A549 (cell line): ENCODE measurements around the gene SDS. TPM values are rescaled to one million over a fixed set of nuclear protein-coding genes. Genes with fewer than 3 reads are reported as not detected.

Experiments used
- ATAC-seq, 2 experiments: fragments of 200-7000 bp in 1 of 2; fragments of >200 bp in 1 of 2; cut with Nextera tagmentation in 1 of 2; cut with Tn5 transposase in 1 of 2; 3 replicates each; pipeline versions ENCODE4 v1.8.0 to v1.9.1; 2018 to 2020; ENCODE audit warnings: mild to moderate bottlenecking in 1 of 2, moderate library complexity in 1 of 2
- CTCF ChIA-PET: fragments of 300-600 bp; sonication (Branson Sonifier 250); formaldehyde crosslinking; extraction: SDS; loops from one replicate; lab custom pipeline; 2021; ENCODE audit warnings: antibody characterized with exemption, inconsistent platforms; lab: Yijun Ruan, JAX
- POLR2A ChIA-PET: fragments of 350-600 bp; formaldehyde crosslinking; extraction: SDS; loops from one replicate; lab custom pipeline; 2021; ENCODE audit warnings: antibody characterized with exemption, inconsistent platforms; lab: Yijun Ruan, JAX
- DNase-seq, 2 experiments: peaks; one replicate each; pipeline versions ENCODE4 v3.0.0 to v3.0.0-alpha.2; 2011 to 2016; ENCODE audit warnings: low read depth in 1 of 2, low spot score in 1 of 2
- FAIRE-seq: peaks from 2 replicates; lab custom pipeline; 2011; peaks lifted over from hg19 to GRCh38; lab: Jason Lieb, UNC
- H3K27ac ChIP-seq, 2 experiments: fragments of >200 bp; sonication (Bioruptor Twin); formaldehyde crosslinking; 3 replicates each; pipeline ENCODE4 v1.5.1; 2016 to 2017
- H3K4me1 ChIP-seq: fragments of >200 bp; sonication (Bioruptor Twin); formaldehyde crosslinking; 3 replicates; pipeline ENCODE4 v1.6.1; 2016
- H3K4me2 ChIP-seq: fragments of >200 bp; sonication (Bioruptor Twin); formaldehyde crosslinking; 3 replicates; pipeline ENCODE4 v1.6.1; 2016
- H3K4me3 ChIP-seq: fragments of >200 bp; sonication (Bioruptor Twin); formaldehyde crosslinking; 3 replicates; pipeline ENCODE4 v1.5.1; 2016
- H3K9me3 ChIP-seq: fragments of >200 bp; sonication (Bioruptor Twin); formaldehyde crosslinking; 3 replicates; pipeline ENCODE4 v1.6.1; 2016
- BHLHE40 ChIP-seq: IDR thresholded peaks from 2 replicates; pipeline ENCODE4 v1.6.1; 2012; ENCODE audit warnings: low read depth, low read length, inconsistent platforms
- CEBPB ChIP-seq, 2 experiments: fragments of >200 bp in 1 of 2; sonication (Bioruptor Twin) in 1 of 2; formaldehyde crosslinking in 1 of 2; IDR thresholded peaks; 2 replicates each; pipeline ENCODE4 v1.6.1; 2012 to 2016
- E2F6 ChIP-seq: IDR thresholded peaks from 2 replicates; pipeline ENCODE4 v1.6.1; 2012; ENCODE audit warnings: low read depth, borderline replicate concordance
- EP300 ChIP-seq, 2 experiments: fragments of >200 bp; sonication (Bioruptor Twin); formaldehyde crosslinking; IDR thresholded peaks; 2 replicates in 1 of 2; 3 replicates in 1 of 2; pipeline ENCODE4 v1.6.1; 2016 to 2017
- ESRRA ChIP-seq: fragments of 150-350 bp; IDR thresholded peaks from 2 replicates; pipeline ENCODE4 v1.6.1; 2014; ENCODE audit warnings: mild to moderate bottlenecking, low read length, borderline replicate concordance
- FOSB ChIP-seq: fragments of 250-450 bp; sonication (Bioruptor Pico); IDR thresholded peaks from 2 replicates; pipeline ENCODE4 v1.5.0; 2020; ENCODE audit warnings: mild to moderate bottlenecking, moderate library complexity
- FOXS1 ChIP-seq: fragments of 250-450 bp; sonication (Bioruptor Pico); IDR thresholded peaks from 2 replicates; pipeline ENCODE4 v1.5.0; 2020; ENCODE audit warnings: mild to moderate bottlenecking, moderate library complexity
- GATA3 ChIP-seq: IDR thresholded peaks from 2 replicates; pipeline ENCODE4 v1.6.1; 2012; ENCODE audit warnings: borderline replicate concordance
- HEYL ChIP-seq: fragments of 250-450 bp; sonication (Bioruptor Pico); IDR thresholded peaks from 2 replicates; pipeline ENCODE4 v1.8.0; 2021; ENCODE audit warnings: mild to moderate bottlenecking, moderate library complexity
- HOXB13 ChIP-seq: fragments of 250-450 bp; sonication (Bioruptor Pico); IDR thresholded peaks from 2 replicates; pipeline ENCODE4 v1.5.0; 2020; ENCODE audit warnings: low read depth, mild to moderate bottlenecking, moderate library complexity
- HOXB5 ChIP-seq: fragments of 250-450 bp; sonication (Bioruptor Pico); IDR thresholded peaks from 2 replicates; pipeline ENCODE4 v1.5.0; 2020; ENCODE audit warnings: mild to moderate bottlenecking, moderate library complexity
- JUN ChIP-seq, 2 experiments: fragments of >200 bp; sonication (Bioruptor Twin); formaldehyde crosslinking; IDR thresholded peaks; 2 replicates in 1 of 2; 3 replicates in 1 of 2; pipeline ENCODE4 v1.6.1; 2016 to 2017
- KDM5A ChIP-seq: fragments of 200-600 bp; sonication (generic); IDR thresholded peaks from 2 replicates; pipeline ENCODE4 v1.6.1; 2016; ENCODE audit warnings: antibody characterized with exemption, mild to moderate bottlenecking
- MAFK ChIP-seq: fragments of 450-650 bp; IDR thresholded peaks from 2 replicates; pipeline ENCODE4 v1.6.1; 2014; ENCODE audit not compliant: partially characterized antibody
- MAZ ChIP-seq: fragments of 150-350 bp; IDR thresholded peaks from 2 replicates; pipeline ENCODE4 v1.6.1; 2014; ENCODE audit warnings: antibody characterized with exemption, low read depth, low read length, borderline replicate concordance
- NPAS2 ChIP-seq: fragments of 250-450 bp; sonication (Bioruptor Pico); IDR thresholded peaks from 2 replicates; pipeline ENCODE4 v1.8.0; 2022; ENCODE audit warnings: mild to moderate bottlenecking, moderate library complexity, borderline replicate concordance
- PBX3 ChIP-seq: IDR thresholded peaks from 2 replicates; pipeline ENCODE4 v1.6.1; 2012
- PHF8 ChIP-seq: fragments of 200-600 bp; sonication (generic); IDR thresholded peaks from 2 replicates; pipeline ENCODE4 v1.6.1; 2016; ENCODE audit warnings: low read depth, mild to moderate bottlenecking, antibody characterized with exemption, moderate library complexity, borderline replicate concordance
- RARB ChIP-seq: fragments of 250-450 bp; sonication (Bioruptor Pico); IDR thresholded peaks from 2 replicates; pipeline ENCODE4 v1.8.0; 2021; ENCODE audit warnings: mild to moderate bottlenecking, moderate library complexity
- REST ChIP-seq: fragments of 200-600 bp; sonication (generic); IDR thresholded peaks from 2 replicates; pipeline ENCODE4 v1.6.1; 2016; ENCODE audit warnings: antibody characterized with exemption, mild to moderate bottlenecking, moderate library complexity
- RFX5 ChIP-seq: fragments of 450-650 bp; IDR thresholded peaks from 2 replicates; pipeline ENCODE4 v1.7.1; 2014; ENCODE audit warnings: antibody characterized with exemption, mild to moderate bottlenecking, moderate library complexity
- RNF2 ChIP-seq: fragments of 200-600 bp; sonication (generic); IDR thresholded peaks from 2 replicates; pipeline ENCODE4 v1.6.1; 2016; ENCODE audit warnings: low read depth, mild to moderate bottlenecking, antibody characterized with exemption, moderate library complexity, borderline replicate concordance
- SREBF2 ChIP-seq: fragments of 450-650 bp; IDR thresholded peaks from 2 replicates; pipeline ENCODE4 v1.6.1; 2014; ENCODE audit warnings: mild to moderate bottlenecking, moderate library complexity
- TFCP2L1 ChIP-seq: fragments of 250-450 bp; sonication (Bioruptor Pico); IDR thresholded peaks from 2 replicates; pipeline ENCODE4 v1.5.0; 2021; ENCODE audit warnings: mild to moderate bottlenecking
- ZC3H11A ChIP-seq: fragments of 450-650 bp; IDR thresholded peaks from 2 replicates; pipeline ENCODE4 v1.6.1; 2014; ENCODE audit warnings: antibody characterized with exemption, mild to moderate bottlenecking
- ZFP36 ChIP-seq: fragments of 450-650 bp; IDR thresholded peaks from 2 replicates; pipeline ENCODE4 v1.6.1; 2014; ENCODE audit warnings: borderline replicate concordance; ENCODE audit not compliant: partially characterized antibody
- ZNF302 ChIP-seq: fragments of 250-450 bp; sonication (Bioruptor Pico); IDR thresholded peaks from 2 replicates; pipeline ENCODE4 v1.9.0; 2021; ENCODE audit warnings: inconsistent platforms, mild to moderate bottlenecking, moderate library complexity
- WGBS: methylation state at CpG from one replicate; pipeline ENCODE4 v1.1.6; 2017; ENCODE audit errors: missing lambda C conversion rate; 5-methylcytosine and 5-hydroxymethylcytosine counted together
- polyA plus RNA-seq, 4 experiments: library from polyadenylated mRNA; depleted of rRNA in 3 of 4; stranded (reverse); fragments of >200 nt; fragmentation: RNase III in 1 of 4; extraction: RNeasy Plus Mini Kit Qiagen cat#74134 plus additional on column Dnase treatment in 1 of 4; gene quantifications; 2 replicates in 3 of 4; 3 replicates in 1 of 4; pipeline ENCODE4 v1.2.3, GENCODE V29; 2011 to 2017
- TF ChIP-seq, protein P1 (sequence below): fragments of >200 bp; sonication (Bioruptor Twin); formaldehyde crosslinking; IDR thresholded peaks from 3 replicates; pipeline ENCODE4 v1.5.1; 2016
- TF ChIP-seq, protein P2 (sequence below): fragments of 450-650 bp; IDR thresholded peaks from 2 replicates; pipeline ENCODE4 v1.6.1; 2014; ENCODE audit warnings: antibody characterized with exemption

SDS gene
- polyA plus RNA-seq, 2 of the 4 experiments (the other 2 are of a cell fraction), result 3.9 to 7.3 TPM

GRCh38 chr12:113391145-113391544, 12.5 kb downstream of the SDS start:
- ChIA-PET CTCF (no interaction called here), POLR2A (no interaction called here)
- DNase-seq (no peak), FAIRE-seq (no peak), ATAC-seq (no peak)
- Histone ChIP-seq H3K9me3 (no peaks in the 10 kb centered on the region), H3K4me1 (no peaks in the 10 kb centered on the region), H3K27ac (no peak overlapping the region), H3K4me3 (no peak overlapping the region), H3K4me2 (no peak overlapping the region)
- WGBS, result 75% methylated on average over 3 of the region's 3 CpGs
- TF ChIP-seq ZNF302 (CRISPR knock-in tag) (no peak), HOXB13 (CRISPR knock-in tag) (no peak), TFCP2L1 (CRISPR knock-in tag) (no peak), BHLHE40 (no peak), ZC3H11A (no peak), PBX3 (no peak), ESRRA (no peak), RNF2 (no peak), JUN (IDR thresholded peaks at IDR 0.05) (no peak), EP300 (IDR thresholded peaks at IDR 0.05) (no peak), ZFP36 (no peak), REST (no peak), RARB (CRISPR knock-in tag) (no peak), HOXB5 (CRISPR knock-in tag) (no peak), GATA3 (no peak), MAZ (no peak), FOXS1 (no peak), KDM5A (no peak)
- TF ChIP-seq, protein P1, sequence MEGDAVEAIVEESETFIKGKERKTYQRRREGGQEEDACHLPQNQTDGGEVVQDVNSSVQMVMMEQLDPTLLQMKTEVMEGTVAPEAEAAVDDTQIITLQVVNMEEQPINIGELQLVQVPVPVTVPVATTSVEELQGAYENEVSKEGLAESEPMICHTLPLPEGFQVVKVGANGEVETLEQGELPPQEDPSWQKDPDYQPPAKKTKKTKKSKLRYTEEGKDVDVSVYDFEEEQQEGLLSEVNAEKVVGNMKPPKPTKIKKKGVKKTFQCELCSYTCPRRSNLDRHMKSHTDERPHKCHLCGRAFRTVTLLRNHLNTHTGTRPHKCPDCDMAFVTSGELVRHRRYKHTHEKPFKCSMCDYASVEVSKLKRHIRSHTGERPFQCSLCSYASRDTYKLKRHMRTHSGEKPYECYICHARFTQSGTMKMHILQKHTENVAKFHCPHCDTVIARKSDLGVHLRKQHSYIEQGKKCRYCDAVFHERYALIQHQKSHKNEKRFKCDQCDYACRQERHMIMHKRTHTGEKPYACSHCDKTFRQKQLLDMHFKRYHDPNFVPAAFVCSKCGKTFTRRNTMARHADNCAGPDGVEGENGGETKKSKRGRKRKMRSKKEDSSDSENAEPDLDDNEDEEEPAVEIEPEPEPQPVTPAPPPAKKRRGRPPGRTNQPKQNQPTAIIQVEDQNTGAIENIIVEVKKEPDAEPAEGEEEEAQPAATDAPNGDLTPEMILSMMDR, result no peak

DNA sequence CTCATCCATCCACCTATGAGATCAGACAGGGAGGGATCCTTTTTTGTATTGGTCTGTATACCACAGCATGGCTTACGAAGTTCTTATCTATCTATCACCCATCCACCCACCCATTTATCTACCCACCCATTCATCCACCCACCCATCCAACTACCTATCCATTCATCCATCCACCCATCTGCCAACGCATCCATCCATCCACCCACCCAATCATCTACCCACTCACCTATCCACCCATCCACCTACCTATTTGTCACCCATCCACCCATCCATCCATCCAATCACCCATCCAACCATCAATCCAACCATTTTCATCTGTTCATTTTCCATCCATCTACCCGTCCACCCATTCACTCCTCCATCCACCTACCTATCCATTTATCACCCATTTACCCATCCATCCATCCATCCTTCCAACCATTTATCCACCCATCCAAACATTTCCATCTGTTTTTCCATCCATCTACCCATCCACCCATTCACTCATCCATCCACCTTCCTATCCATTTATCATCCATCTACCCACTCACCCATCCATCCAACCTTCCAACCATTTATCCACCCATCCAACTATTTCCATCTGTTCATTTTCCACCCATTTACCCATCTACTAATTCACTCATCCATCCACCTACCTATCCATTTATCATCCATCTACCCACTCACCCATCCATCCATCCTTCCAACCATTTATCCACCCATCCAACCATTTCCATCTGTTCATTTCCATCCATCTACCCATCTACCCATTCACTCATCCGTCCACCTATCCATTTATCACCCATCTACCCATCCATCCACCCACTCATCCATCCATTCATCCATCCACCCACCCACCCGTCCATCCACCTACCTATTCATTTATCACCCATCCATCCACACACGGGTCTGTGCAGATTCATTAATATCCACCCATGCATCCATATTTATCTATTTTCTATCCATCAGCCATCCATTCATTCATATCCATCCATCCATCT, 13.3 kb downstream of the SDS start:
- TF ChIP-seq PHF8, result no peak
- TF ChIP-seq MAFK, result no peak
- no peak for TF ChIP-seq CEBPB (IDR thresholded peaks at IDR 0.05)
- no peak for TF ChIP-seq NPAS2 (CRISPR knock-in tag)
- TF ChIP-seq RARB (CRISPR knock-in tag), result no peak
- TF ChIP-seq, protein P2, sequence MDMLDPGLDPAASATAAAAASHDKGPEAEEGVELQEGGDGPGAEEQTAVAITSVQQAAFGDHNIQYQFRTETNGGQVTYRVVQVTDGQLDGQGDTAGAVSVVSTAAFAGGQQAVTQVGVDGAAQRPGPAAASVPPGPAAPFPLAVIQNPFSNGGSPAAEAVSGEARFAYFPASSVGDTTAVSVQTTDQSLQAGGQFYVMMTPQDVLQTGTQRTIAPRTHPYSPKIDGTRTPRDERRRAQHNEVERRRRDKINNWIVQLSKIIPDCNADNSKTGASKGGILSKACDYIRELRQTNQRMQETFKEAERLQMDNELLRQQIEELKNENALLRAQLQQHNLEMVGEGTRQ, result no peak
- no peak for TF ChIP-seq SREBF2
- no peak for TF ChIP-seq RFX5
- no peak for TF ChIP-seq MAZ
- no peak for TF ChIP-seq ZNF302 (CRISPR knock-in tag)
- TF ChIP-seq E2F6, result no peak
- no peak for TF ChIP-seq HEYL (CRISPR knock-in tag)
- TF ChIP-seq FOXS1, result no peak
- TF ChIP-seq FOSB (CRISPR knock-in tag), result no peak
- Histone ChIP-seq H3K4me1 (no peaks in the 10 kb centered on the region), H3K4me2 (no peak overlapping the region), H3K9me3 (no peaks in the 10 kb centered on the region), H3K4me3 (no peak overlapping the region), H3K27ac (no peak overlapping the region)
- ChIA-PET CTCF (no interaction called here), POLR2A (no interaction called here)
- ATAC-seq (no peak), DNase-seq (no peak), FAIRE-seq (no peak)
- WGBS, result 90% methylated on average over 6 of the region's 6 CpGs
